Large intestine (tissue), 3 donors: ENCODE data around the gene CHAT. TPM values are rescaled to one million over a fixed set of nuclear protein-coding genes. Genes with fewer than 3 reads are reported as not detected.

Experiments used
- DNase-seq, 2 donors: peaks; one replicate each; pipeline versions ENCODE4 v3.0.0 to v3.0.0-alpha.2; 2013
- H3K27ac ChIP-seq: one replicate; pipeline ENCODE4 v1.5.1; 2013; ENCODE audit warnings: low read length
- H3K27me3 ChIP-seq: 2 replicates; pipeline ENCODE4 v1.6.1; 2013; ENCODE audit warnings: low read length; ENCODE audit not compliant: control insufficient read depth, insufficient read depth
- H3K36me3 ChIP-seq: 2 replicates; pipeline ENCODE4 v1.6.1; 2013; ENCODE audit warnings: low read length; ENCODE audit not compliant: control insufficient read depth, insufficient read depth
- H3K4me1 ChIP-seq: one replicate; pipeline ENCODE4 v1.6.1; 2013; ENCODE audit warnings: low read length; ENCODE audit not compliant: control insufficient read depth, insufficient read depth
- H3K4me3 ChIP-seq: one replicate; pipeline ENCODE4 v1.5.1; 2013; ENCODE audit warnings: low read length
- H3K9me3 ChIP-seq: one replicate; pipeline ENCODE4 v1.6.1; 2013; ENCODE audit warnings: mild to moderate bottlenecking, low read depth, low read length, moderate library complexity; ENCODE audit not compliant: control insufficient read depth
- WGBS: methylation state at CpG from one replicate; pipeline ENCODE4 v1.1.5; 2013; ENCODE audit warnings: low lambda C conversion rate; ENCODE audit not compliant: insufficient coverage; 5-methylcytosine and 5-hydroxymethylcytosine counted together
- polyA plus RNA-seq: library from polyadenylated mRNA; unstranded; fragments of 120-200 nt; gene quantifications from one replicate; pipeline ENCODE4 v1.2.1, GENCODE V29; 2013

CHAT gene
- polyA plus RNA-seq, 1 donor, result 0.96 TPM

- Histone ChIP-seq H3K36me3 (no peaks in the 10 kb centered on the region), H3K27me3 (peaks cover 8% of the 10 kb centered on the region), H3K4me1 (no peaks in the 10 kb centered on the region), H3K27ac (no peak overlapping the region), H3K4me3 (no peak overlapping the region), H3K9me3 (no peaks in the 10 kb centered on the region)
- no peak for DNase-seq
- no CpG with 5 or more reads among the region's 3 CpGs for WGBS
These were observed 17.0 kb upstream of the CHAT start for GRCh38 chr10:49596836-49597235.

- Histone ChIP-seq H3K4me3 (no peak overlapping the region), H3K36me3 (no peaks in the 10 kb centered on the region), H3K4me1 (no peaks in the 10 kb centered on the region), H3K27me3 (peaks cover 8% of the 10 kb centered on the region), H3K27ac (no peak overlapping the region), H3K9me3 (no peaks in the 10 kb centered on the region)
- WGBS, result 100% methylated on average over 1 of the region's 11 CpGs
- no peak for DNase-seq
These were observed 16.2 kb upstream of the CHAT start for GRCh38 chr10:49597426-49598163.

GRCh38 chr10:49598164-49598856, 15.5 kb upstream of the CHAT start:
- no peaks in the 10 kb centered on the region for H3K4me1 ChIP-seq
- no CpG with 5 or more reads among the region's 8 CpGs for WGBS
- H3K36me3 ChIP-seq, result no peaks in the 10 kb centered on the region
- no peaks in the 10 kb centered on the region for H3K9me3 ChIP-seq
- H3K27ac ChIP-seq, result no peak overlapping the region
- no peak overlapping the region for H3K4me3 ChIP-seq
- H3K27me3 ChIP-seq, result peaks cover 8% of the 10 kb centered on the region
- no peak for DNase-seq

- Histone ChIP-seq H3K27ac (no peak overlapping the region), H3K36me3 (no peaks in the 10 kb centered on the region), H3K27me3 (peaks cover 10% of the 10 kb centered on the region), H3K9me3 (no peaks in the 10 kb centered on the region), H3K4me3 (no peak overlapping the region), H3K4me1 (no peaks in the 10 kb centered on the region)
- no peak for DNase-seq
- no CpG with 5 or more reads among the region's 4 CpGs for WGBS
These were observed 14.9 kb upstream of the CHAT start for GRCh38 chr10:49598986-49599385.

GRCh38 chr10:49599546-49599945, 14.3 kb upstream of the CHAT start:
- Histone ChIP-seq H3K27ac (no peak overlapping the region), H3K4me3 (no peak overlapping the region), H3K27me3 (peaks cover 13% of the 10 kb centered on the region), H3K9me3 (no peaks in the 10 kb centered on the region), H3K36me3 (no peaks in the 10 kb centered on the region), H3K4me1 (no peaks in the 10 kb centered on the region)
- no CpG with 5 or more reads among the region's 3 CpGs for WGBS
- DNase-seq, result no peak

- H3K27me3 ChIP-seq, result peaks cover 16% of the 10 kb centered on the region
- no peaks in the 10 kb centered on the region for H3K36me3 ChIP-seq
- H3K27ac ChIP-seq, result no peak overlapping the region
- no CpG with 5 or more reads among the region's 8 CpGs for WGBS
- no peak for DNase-seq
- no peaks in the 10 kb centered on the region for H3K9me3 ChIP-seq
- H3K4me1 ChIP-seq, result no peaks in the 10 kb centered on the region
- no peak overlapping the region for H3K4me3 ChIP-seq
These were observed 13.8 kb upstream of the CHAT start for GRCh38 chr10:49600046-49600445.

GRCh38 chr10:49600781-49601400, 12.9 kb upstream of the CHAT start:
- Histone ChIP-seq H3K9me3 (no peaks in the 10 kb centered on the region), H3K27ac (no peak overlapping the region), H3K36me3 (no peaks in the 10 kb centered on the region), H3K4me3 (no peak overlapping the region), H3K4me1 (no peaks in the 10 kb centered on the region), H3K27me3 (peaks cover 23% of the 10 kb centered on the region)
- no peak for DNase-seq
- no CpG with 5 or more reads among the region's 4 CpGs for WGBS

- WGBS, result no CpG with 5 or more reads among the region's 7 CpGs
- Histone ChIP-seq H3K4me1 (no peaks in the 10 kb centered on the region), H3K36me3 (no peaks in the 10 kb centered on the region), H3K9me3 (peaks cover 1% of the 10 kb centered on the region), H3K4me3 (no peak overlapping the region), H3K27me3 (peaks cover 31% of the 10 kb centered on the region), H3K27ac (no peak overlapping the region)
- DNase-seq, result peak in 1 of 2 donors; percentile 35
These were observed 12.0 kb upstream of the CHAT start for GRCh38 chr10:49601857-49602256.

- DNase-seq, result no peak
- H3K27me3 ChIP-seq, result peaks cover 37% of the 10 kb centered on the region
These were observed 11.3 kb upstream of the CHAT start for GRCh38 chr10:49602380-49603023.

GRCh38 chr10:49605216-49605938, 8.5 kb upstream of the CHAT start:
- H3K36me3 ChIP-seq, result no peaks in the 10 kb centered on the region
- H3K9me3 ChIP-seq, result peaks cover 9% of the 10 kb centered on the region
- no peaks in the 10 kb centered on the region for H3K4me1 ChIP-seq
- WGBS, result 58% methylated on average over 2 of the region's 6 CpGs
- no peak for DNase-seq
- H3K4me3 ChIP-seq, result no peak overlapping the region
- H3K27me3 ChIP-seq, result peaks cover 56% of the 10 kb centered on the region
- no peak overlapping the region for H3K27ac ChIP-seq

More at GRCh38 chr10:49602380-49603023, 11.3 kb upstream of the CHAT start:
- Histone ChIP-seq H3K4me1 (no peaks in the 10 kb centered on the region), H3K9me3 (peaks cover 4% of the 10 kb centered on the region), H3K27ac (no peak overlapping the region), H3K4me3 (no peak overlapping the region), H3K36me3 (no peaks in the 10 kb centered on the region)
- WGBS, result 83% methylated on average over 1 of the region's 2 CpGs
